Neural cell (in vitro differentiated cells): ENCODE data around the gene MCCD1.

Experiments used
- CTCF ChIP-seq: fragments of 450-650 bp; IDR thresholded peaks from 2 replicates; pipeline ENCODE4 v1.5.1; 2014; ENCODE audit warnings: antibody characterized with exemption, mild to moderate bottlenecking, moderate library complexity; ENCODE audit not compliant: poor library complexity, severe bottlenecking
- EP300 ChIP-seq: fragments of 450-650 bp; conservative IDR thresholded peaks from 2 replicates; pipeline ENCODE4 v1.6.1; 2014; ENCODE audit warnings: antibody characterized with exemption, mild to moderate bottlenecking, moderate library complexity; ENCODE audit not compliant: poor library complexity, severe bottlenecking
- POLR2AphosphoS5 ChIP-seq: IDR thresholded peaks from 2 replicates; pipeline ENCODE4 v1.6.1; 2012

GRCh38 chr6:31528307-31528777 lies 420 bp upstream of the MCCD1 start:
- no peak for TF ChIP-seq POLR2AphosphoS5
- TF ChIP-seq EP300: no peak
- TF ChIP-seq CTCF: no peak
